ENCODE data around the gene SAMD7.

Gene SAMD7

GRCh38 chr3:169969174-169970095, 58.1 kb downstream of the SAMD7 start:
- TF ChIP-seq, protein P1, sequence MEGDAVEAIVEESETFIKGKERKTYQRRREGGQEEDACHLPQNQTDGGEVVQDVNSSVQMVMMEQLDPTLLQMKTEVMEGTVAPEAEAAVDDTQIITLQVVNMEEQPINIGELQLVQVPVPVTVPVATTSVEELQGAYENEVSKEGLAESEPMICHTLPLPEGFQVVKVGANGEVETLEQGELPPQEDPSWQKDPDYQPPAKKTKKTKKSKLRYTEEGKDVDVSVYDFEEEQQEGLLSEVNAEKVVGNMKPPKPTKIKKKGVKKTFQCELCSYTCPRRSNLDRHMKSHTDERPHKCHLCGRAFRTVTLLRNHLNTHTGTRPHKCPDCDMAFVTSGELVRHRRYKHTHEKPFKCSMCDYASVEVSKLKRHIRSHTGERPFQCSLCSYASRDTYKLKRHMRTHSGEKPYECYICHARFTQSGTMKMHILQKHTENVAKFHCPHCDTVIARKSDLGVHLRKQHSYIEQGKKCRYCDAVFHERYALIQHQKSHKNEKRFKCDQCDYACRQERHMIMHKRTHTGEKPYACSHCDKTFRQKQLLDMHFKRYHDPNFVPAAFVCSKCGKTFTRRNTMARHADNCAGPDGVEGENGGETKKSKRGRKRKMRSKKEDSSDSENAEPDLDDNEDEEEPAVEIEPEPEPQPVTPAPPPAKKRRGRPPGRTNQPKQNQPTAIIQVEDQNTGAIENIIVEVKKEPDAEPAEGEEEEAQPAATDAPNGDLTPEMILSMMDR (IDR thresholded peaks at IDR 0.05) = no peak
- no peak overlapping the region for H3K4me3 ChIP-seq (ENCODE audit: low read depth, low read length)

GRCh38 chr3:169970847-169971246, 59.5 kb downstream of the SAMD7 start:
- H3K79me2 ChIP-seq = peaks cover 33% of the 10 kb centered on the region
- H3K4me1 ChIP-seq = peaks cover 11% of the 10 kb centered on the region
- H3K27ac ChIP-seq = no peak overlapping the region
- H3K9me3 ChIP-seq (ENCODE audit: control insufficient read depth, low read length) = no peaks in the 10 kb centered on the region
- H2AFZ ChIP-seq = no peak overlapping the region
- H3K4me3 ChIP-seq (ENCODE audit: low read depth, low read length) = no peak overlapping the region
- TF ChIP-seq, protein P1 (IDR thresholded peaks at IDR 0.05) = no peak
- H3K36me3 ChIP-seq (ENCODE audit: control insufficient read depth, insufficient read depth, low read length) = no peaks in the 10 kb centered on the region
- no peak overlapping the region for H3K4me2 ChIP-seq (ENCODE audit: low read length)
- no peak overlapping the region for H3K9ac ChIP-seq
- no peaks in the 10 kb centered on the region for H3K27me3 ChIP-seq (ENCODE audit: control insufficient read depth, insufficient read depth, low read length)

More at GRCh38 chr3:169969174-169970095, 58.1 kb downstream of the SAMD7 start:
- Histone ChIP-seq H3K27me3 (ENCODE audit: control insufficient read depth, insufficient read depth, low read length) (no peaks in the 10 kb centered on the region), H2AFZ (no peak overlapping the region), H3K9me3 (ENCODE audit: control insufficient read depth, low read length) (no peaks in the 10 kb centered on the region), H3K79me2 (peaks cover 33% of the 10 kb centered on the region), H3K4me1 (peaks cover 11% of the 10 kb centered on the region), H3K36me3 (ENCODE audit: control insufficient read depth, insufficient read depth, low read length) (no peaks in the 10 kb centered on the region), H3K9ac (no peak overlapping the region), H3K27ac (no peak overlapping the region), H3K4me2 (ENCODE audit: low read length) (no peak overlapping the region)

DNA sequence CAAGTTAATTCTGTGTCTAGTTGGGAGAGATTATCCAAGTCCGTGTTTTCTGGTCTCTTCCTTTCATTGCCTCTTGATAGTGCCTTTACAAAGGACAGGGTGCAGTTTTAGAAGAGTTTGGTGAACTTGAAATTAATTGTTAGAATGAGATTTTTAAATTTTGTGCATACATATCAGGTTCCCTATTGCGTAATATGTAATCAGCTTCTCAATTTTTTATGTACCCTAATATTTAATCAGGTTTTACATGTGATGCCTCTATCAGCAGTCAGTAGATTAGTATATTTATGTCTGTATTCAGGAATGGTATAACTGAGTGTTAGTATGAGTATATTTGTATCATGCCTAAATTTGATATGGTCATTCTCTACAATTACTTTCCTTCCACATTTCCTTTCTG, 60.1 kb downstream of the SAMD7 start:
- H3K27me3 ChIP-seq (ENCODE audit: control insufficient read depth, insufficient read depth, low read length) = no peaks in the 10 kb centered on the region
- H3K4me2 ChIP-seq (ENCODE audit: low read length) = no peak overlapping the region
- no peak overlapping the region for H2AFZ ChIP-seq
- TF ChIP-seq, protein P1 (IDR thresholded peaks at IDR 0.05) = no peak
- H3K4me3 ChIP-seq (ENCODE audit: low read depth, low read length) = no peak overlapping the region
- no peaks in the 10 kb centered on the region for H3K9me3 ChIP-seq (ENCODE audit: control insufficient read depth, low read length)
- H3K4me1 ChIP-seq = peaks cover 11% of the 10 kb centered on the region
- no peaks in the 10 kb centered on the region for H3K36me3 ChIP-seq (ENCODE audit: control insufficient read depth, insufficient read depth, low read length)
- H3K79me2 ChIP-seq = peaks cover 30% of the 10 kb centered on the region
- no peak overlapping the region for H3K27ac ChIP-seq
- H3K9ac ChIP-seq = no peak overlapping the region

DNA sequence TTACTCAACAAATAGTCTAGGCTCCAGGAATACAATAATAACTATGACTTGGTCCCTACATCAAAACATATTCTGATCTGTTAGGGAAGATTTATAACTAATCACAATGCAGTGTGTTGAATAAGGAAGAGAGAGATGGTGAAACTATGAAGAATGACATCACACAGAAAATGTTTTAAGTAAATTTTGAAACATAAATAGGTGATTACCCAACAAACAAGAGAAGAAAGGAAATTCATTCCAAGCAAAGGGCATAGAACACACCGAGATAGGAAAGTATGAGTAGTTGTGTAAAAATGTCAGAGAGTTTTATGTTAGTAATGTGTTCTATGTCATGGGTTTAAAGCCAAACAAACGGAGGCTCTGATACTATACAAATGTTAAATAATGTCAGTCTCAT, 68.7 kb downstream of the SAMD7 start:
- no peak overlapping the region for H2AFZ ChIP-seq
- no peak overlapping the region for H3K9ac ChIP-seq
- H3K4me1 ChIP-seq = no peaks in the 10 kb centered on the region
- no peaks in the 10 kb centered on the region for H3K9me3 ChIP-seq (ENCODE audit: control insufficient read depth, low read length)
- H3K27me3 ChIP-seq (ENCODE audit: control insufficient read depth, insufficient read depth, low read length) = no peaks in the 10 kb centered on the region
- no peaks in the 10 kb centered on the region for H3K36me3 ChIP-seq (ENCODE audit: control insufficient read depth, insufficient read depth, low read length)
- TF ChIP-seq, protein P1 (IDR thresholded peaks at IDR 0.05) = no peak
- H3K4me2 ChIP-seq (ENCODE audit: low read length) = no peak overlapping the region
- H3K79me2 ChIP-seq = peaks cover 3% of the 10 kb centered on the region
- H3K4me3 ChIP-seq (ENCODE audit: low read depth, low read length) = no peak overlapping the region
- no peak overlapping the region for H3K27ac ChIP-seq
